GM10266 (cell line): ENCODE results near the gene CELSR3.

Experiments used
- DNase-seq: peaks from one replicate; pipeline ENCODE4 v3.0.0; 2012; ENCODE audit errors: extremely low spot score
- CTCF ChIP-seq: IDR thresholded peaks from 2 replicates; pipeline ENCODE4 v1.5.1; 2012; ENCODE audit warnings: mild to moderate bottlenecking, low read depth; ENCODE audit not compliant: control insufficient read depth, insufficient read depth; ENCODE audit errors: missing control alignments

CELSR3 gene

DNA sequence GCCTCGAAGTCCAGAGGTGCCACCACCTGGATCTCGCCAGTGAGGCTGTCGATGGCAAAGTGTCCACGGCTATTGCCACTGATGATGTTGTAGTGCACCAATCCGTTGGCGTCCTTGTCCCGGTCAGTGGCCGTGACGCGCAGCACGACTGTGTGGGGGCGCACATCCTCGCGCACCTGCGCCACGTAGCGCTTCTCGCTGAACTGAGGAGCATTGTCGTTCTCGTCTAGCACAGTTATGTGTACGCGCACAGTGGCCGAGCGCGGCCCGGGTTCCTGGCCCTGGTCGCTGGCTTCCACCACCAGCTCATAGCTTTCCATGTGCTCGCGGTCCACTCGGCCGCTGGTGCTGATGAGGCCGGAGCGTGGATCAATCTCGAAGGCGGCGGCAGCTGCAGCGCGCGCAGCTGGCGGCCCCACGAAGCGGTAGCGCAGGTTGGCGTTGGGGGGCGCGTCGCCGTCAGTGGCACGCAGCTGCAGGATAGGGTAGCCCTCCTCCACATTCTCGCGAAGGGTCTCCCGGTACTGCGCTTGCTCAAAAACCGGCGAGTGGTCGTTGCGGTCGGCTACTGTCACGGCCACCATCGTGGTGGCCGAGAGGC lies 1.8 kb downstream of the CELSR3 start:
- TF ChIP-seq CTCF = no peak

DNA sequence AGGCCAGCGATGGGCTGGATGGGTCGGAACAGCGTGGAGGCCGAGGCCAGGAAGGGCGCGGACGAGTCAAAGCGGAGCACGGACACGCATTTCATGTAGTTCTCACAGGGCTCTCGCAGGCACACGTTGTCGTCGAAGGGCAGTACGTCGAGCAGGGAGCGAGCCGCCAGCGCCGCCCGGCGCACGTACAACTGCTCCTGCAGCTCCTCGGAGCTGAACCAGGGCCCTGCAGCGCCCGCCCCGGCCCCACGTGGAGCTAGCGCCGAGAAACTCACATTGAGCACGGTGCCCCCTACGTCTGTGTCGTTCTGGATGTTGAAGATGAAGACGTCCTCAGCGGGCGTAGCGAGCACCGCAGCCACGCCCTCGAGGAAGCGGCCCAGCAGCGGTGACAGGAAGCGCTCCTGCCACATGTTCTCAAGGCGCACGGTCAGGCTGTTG lies 5.8 kb downstream of the CELSR3 start:
- DNase-seq = no peak
- no peak for TF ChIP-seq CTCF

More for the DNA sequence above, 1.8 kb downstream of the CELSR3 start:
- no peak for DNase-seq

- peak; percentile 82 for TF ChIP-seq CTCF
These were observed 6.4 kb downstream of the CELSR3 start for GRCh38 chr3:48656061-48656840.

GRCh38 chr3:48655606-48656005 lies 7.1 kb downstream of the CELSR3 start:
- no peak for TF ChIP-seq CTCF
- peak; percentile 69 for DNase-seq

More at GRCh38 chr3:48656061-48656840, 6.4 kb downstream of the CELSR3 start:
- peak; percentile 92 for DNase-seq

DNA sequence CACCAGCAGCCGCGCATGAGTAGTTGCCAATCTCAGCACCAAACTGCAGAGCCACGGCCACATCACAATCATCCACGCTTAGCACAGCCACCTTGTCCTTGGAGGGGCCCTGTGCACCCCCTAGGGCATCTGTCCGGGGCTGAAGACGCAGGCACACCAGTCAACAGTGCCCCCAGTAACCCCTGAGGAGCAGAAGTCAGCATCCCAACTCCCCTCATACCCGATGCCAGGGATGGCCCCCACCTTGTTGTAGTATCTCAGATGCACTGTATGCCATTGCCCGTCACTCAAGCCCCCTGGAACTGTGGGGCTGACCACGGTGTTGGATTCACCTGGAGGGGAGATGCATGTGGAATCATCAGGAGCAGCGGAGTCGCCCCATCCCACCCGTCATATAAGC lies 7.6 kb downstream of the CELSR3 start:
- no peak for TF ChIP-seq CTCF
- no peak for DNase-seq

DNA sequence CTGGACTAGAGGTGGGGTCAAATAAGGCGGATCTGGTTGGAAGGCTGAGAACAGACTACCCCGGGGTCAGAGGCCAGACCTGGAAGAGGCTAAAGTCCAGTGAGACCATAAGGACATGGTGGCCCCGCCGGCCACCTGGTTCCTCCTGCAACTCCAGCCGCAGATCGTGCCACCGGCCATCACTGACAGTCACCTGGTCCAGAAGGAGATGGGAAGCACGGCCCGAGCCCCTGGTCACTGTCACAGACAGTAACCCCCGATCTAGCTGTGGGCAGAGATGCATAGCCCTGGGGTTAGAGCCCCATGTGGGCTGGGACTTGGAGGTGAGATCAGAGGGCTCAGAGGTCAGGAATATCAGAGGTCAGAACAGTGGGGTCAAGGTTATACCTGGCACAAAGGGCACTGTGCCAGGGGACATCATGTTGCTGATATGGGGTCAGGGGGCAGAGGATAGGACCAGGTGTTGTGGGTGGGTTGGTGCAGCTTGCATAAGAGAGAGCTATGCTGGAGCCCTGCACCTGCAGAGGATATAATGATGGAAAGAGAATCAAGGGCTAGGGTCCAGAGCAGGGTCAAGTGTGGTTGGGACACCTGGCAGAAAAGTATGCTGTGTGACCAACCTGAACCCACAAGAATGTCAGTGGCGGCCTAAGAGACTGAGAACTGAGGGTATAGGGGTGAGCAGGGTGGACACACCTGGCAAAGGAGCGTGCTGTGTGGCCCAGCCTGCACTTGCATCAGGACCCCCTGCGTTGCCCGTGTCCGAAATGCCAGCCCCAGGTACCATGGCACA lies 9.6 kb downstream of the CELSR3 start:
- TF ChIP-seq CTCF = no peak
- no peak for DNase-seq

- no peak for DNase-seq
- TF ChIP-seq CTCF = no peak
These were observed 10.9 kb downstream of the CELSR3 start for GRCh38 chr3:48651771-48652170.
